ENCODE results near the gene L3MBTL4.
"Not testable (repeated sequence)": the region's sequence is repeated elsewhere in the genome, so short reads cannot be mapped to it uniquely, and the experiment has no call there.

L3MBTL4 gene

GRCh38 chr18:6414723-6415417 is at the start of gene L3MBTL4:
L3MBTL4 (minus strand) TSS chr18:6414911; CDS start chr18:6311625, 103,286 bp downstream.
- DNase-seq, result no peak

- no peak for DNase-seq
These were observed 37.5 kb upstream of the L3MBTL4 start for GRCh38 chr18:6452194-6452593.

- DNase-seq, result no peak
These were observed 34.5 kb upstream of the L3MBTL4 start for GRCh38 chr18:6449213-6449612.

GRCh38 chr18:6444466-6445228 is 29.9 kb upstream of the L3MBTL4 start:
- no peak for DNase-seq

- DNase-seq, result no peak
These were observed 26.5 kb upstream of the L3MBTL4 start for GRCh38 chr18:6441200-6441599.

GRCh38 chr18:6437937-6438818 is 23.5 kb upstream of the L3MBTL4 start:
- no peak for DNase-seq

GRCh38 chr18:6435731-6436130 is 21.0 kb upstream of the L3MBTL4 start:
- DNase-seq, result no peak

GRCh38 chr18:6434987-6435709 is 20.4 kb upstream of the L3MBTL4 start:
- DNase-seq, result no peak

GRCh38 chr18:6434481-6434880 is 19.8 kb upstream of the L3MBTL4 start:
- DNase-seq, result no peak

GRCh38 chr18:6431659-6432318 is 17.1 kb upstream of the L3MBTL4 start:
- DNase-seq, result no peak

- no peak for DNase-seq
These were observed 14.2 kb upstream of the L3MBTL4 start for GRCh38 chr18:6428851-6429395.

- no peak for DNase-seq
These were observed 12.6 kb upstream of the L3MBTL4 start for GRCh38 chr18:6427286-6427685.

GRCh38 chr18:6423289-6423688 is 8.6 kb upstream of the L3MBTL4 start:
- DNase-seq, result no peak

GRCh38 chr18:6414118-6414722 is 491 bp downstream of the L3MBTL4 start:
- DNase-seq, result peak; percentile 15

- DNase-seq, result no peak
These were observed 1.1 kb downstream of the L3MBTL4 start for GRCh38 chr18:6413579-6414117.

GRCh38 chr18:6412933-6413472 is 1.7 kb downstream of the L3MBTL4 start:
- DNase-seq, result no peak

GRCh38 chr18:6411382-6411781 is 3.3 kb downstream of the L3MBTL4 start:
- DNase-seq, result no peak

GRCh38 chr18:6409933-6410332 is 4.8 kb downstream of the L3MBTL4 start:
- DNase-seq, result no peak

GRCh38 chr18:6408543-6408942 is 6.2 kb downstream of the L3MBTL4 start:
- not testable (repeated sequence) for DNase-seq

- no peak for DNase-seq
These were observed 7.7 kb downstream of the L3MBTL4 start for GRCh38 chr18:6406910-6407470.
